SU-DHL-6 (cell line): Measurements from ENCODE around the gene HSFX4.
"Not testable (repeated sequence)": the region's sequence is repeated elsewhere in the genome, so short reads cannot be mapped to it uniquely, and the experiment has no call there.

Source experiments
- CTCF ChIP-seq: fragments of 200-600 bp; sonication (generic); IDR thresholded peaks from one replicate; pipeline ENCODE4 v1.5.1; 2017; ENCODE audit warnings: antibody characterized with exemption, mild to moderate bottlenecking, low read length, moderate library complexity; ENCODE audit not compliant: insufficient read depth, poor library complexity, severe bottlenecking
- EZH2phosphoT487 ChIP-seq: fragments of 200-600 bp; sonication (generic), shearing (Covaris generic); conservative IDR thresholded peaks from 2 replicates; pipeline ENCODE4 v1.6.1; 2018; ENCODE audit warnings: mild to moderate bottlenecking, antibody characterized with exemption, low read length, moderate library complexity, mixed read lengths

- not testable (repeated sequence) for TF ChIP-seq CTCF, EZH2phosphoT487
Measured at GRCh38 chrX:149929400-149929799, at the start of gene HSFX4.
